Measurements from ENCODE around the gene PGF.

Gene PGF

DNA sequence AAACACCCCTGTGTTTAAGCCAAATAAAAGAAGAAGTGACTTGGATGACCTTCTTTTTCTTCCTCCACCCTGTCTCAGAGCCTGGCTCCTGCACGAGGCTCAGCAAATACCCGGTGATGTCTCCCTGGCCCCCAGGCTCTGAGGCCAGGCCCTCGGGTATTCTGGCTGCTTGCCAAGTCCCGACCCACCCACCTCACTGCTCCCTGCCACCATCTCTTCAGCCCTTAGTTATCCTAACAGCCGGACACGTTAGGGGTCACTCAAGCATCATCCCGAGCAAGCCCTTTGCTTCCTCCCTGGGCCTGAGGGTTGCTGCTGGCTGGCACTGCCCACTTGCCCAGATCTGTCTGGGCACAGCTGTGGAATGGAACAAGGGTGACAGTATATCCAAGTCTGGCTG lies 39.6 kb downstream of the PGF start:
- DNase-seq, result no peak

DNA sequence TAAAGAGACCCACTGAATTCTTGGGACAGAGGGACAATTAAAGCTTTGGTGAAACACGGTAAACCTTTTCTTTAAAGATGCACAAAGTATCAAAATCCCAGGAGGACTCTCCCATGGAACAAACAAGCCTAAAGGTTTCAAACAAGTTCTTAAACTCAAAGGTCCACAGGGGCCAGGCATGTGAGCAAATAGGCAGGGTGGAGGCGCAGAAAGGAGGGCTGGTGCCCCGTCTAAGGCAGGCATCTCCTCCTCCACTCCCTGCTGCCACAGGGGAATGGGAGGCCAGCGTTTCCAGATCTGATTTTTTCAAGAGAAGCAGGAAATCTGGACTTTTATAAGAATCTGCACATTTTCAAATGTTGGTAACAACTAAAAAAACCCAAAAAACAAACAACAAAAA lies 40.0 kb downstream of the PGF start:
- no peak for DNase-seq

DNA sequence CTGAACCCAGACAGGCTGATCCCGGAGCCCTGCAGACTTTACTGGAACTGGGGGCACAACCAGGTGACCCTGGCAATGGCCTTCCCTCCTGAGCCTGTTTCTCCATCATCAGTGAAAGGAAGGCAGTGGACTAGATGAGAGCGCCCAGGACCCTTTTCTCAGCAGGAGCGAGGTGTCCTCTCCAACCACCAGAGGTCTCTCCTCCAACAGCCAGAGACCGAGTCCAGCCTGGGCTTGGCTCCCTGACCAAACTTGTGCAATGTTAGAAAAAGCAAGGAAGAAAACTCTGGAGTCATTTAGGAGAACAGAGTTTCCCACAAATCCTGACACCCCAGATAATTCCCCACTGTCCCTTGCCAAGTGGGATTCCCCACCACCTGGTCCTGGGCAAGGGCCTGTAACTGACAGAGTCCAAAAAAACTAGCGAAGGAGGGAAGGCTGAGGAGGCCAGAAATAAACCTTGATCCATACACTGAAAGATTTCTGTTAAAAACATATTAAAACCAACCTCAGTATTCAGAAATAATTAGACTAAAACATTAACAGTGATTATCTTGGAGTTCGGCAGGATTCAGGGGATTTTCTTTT lies 41.3 kb downstream of the PGF start:
- no peak for DNase-seq

DNA sequence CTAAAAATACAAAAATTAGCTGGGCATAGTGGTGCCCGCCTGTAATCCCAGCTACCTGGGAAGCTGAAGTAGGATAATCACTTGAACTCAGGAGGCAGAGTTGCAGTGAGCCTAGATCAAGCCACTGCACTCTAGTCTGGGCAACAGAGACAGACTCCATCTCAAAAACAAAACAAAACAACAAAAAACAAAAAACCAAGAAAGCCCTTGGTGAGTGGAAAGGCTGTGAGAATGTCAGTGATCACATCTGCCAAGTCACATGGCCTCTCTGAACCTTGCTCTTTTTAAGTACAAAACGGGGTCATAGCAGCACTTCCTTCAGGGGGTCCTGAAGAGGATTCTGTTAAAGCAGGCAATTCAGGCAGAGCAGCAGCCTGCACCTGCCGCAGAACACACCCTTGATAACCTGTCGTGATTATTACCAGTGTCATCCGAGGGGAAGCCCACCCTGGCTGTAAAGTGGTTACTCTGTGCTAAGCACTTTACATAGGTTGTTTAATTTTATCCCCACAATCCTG lies 41.9 kb downstream of the PGF start:
- no peak for DNase-seq

DNA sequence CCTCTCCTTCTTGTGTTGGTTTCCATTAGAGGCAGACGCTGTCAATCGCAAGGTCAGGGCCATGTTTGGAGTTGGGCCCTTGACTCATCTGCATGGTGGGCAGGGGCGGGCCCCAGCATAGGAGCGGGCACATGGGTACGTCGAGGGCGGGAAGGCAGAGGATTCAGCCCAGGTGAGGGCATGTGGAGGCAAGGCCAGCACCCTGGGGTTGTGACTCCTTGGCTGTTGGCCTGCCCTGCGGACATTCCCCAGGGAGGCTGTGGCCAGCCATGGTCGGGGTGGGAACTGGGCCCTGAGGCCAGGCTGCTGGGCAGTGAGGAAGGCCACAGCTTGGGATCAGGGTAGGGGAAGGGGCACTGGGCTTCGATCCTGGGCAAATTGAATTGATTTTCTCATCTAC lies 42.6 kb downstream of the PGF start:
- DNase-seq, result no peak

DNA sequence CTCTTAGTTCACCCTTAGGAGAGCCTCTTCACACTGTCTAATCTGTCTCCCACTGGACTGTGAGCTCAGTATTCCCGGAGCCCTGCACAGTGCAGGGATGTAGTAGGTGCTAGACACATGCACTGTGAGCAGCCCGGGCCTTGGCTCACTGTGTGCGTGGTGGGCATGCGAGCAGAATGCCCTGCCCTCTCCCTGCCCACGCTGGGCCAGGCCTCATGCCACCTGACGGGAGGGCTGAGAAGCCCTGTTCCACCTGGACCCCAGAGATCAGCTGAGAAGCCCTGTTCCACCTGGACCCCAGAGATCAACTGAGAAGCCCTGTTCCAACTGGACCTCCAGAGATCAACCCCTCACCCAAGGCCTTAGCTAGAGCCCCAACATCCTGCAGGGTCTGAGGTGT lies 43.3 kb downstream of the PGF start:
- no peak for DNase-seq

DNA sequence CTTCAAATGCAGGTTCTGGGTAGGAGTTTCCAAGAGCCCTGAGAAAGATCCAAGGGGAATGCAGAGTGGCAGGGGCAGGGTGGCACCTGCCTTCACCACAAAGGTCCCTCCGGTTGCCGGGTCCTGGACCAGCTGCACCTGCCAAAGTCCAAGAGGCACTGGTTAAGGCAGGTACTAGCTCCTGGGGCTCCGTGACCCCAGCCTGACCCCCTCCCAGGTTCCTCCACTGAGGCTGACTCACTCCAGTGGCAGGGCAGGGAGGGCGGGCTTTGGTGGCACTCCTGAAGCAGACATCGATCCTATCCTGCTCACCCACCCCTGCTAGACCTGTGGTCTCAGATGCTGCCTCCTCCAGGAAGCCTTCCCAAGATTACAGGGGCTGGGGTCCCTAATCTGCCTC lies 43.7 kb downstream of the PGF start:
- no peak for DNase-seq

DNA sequence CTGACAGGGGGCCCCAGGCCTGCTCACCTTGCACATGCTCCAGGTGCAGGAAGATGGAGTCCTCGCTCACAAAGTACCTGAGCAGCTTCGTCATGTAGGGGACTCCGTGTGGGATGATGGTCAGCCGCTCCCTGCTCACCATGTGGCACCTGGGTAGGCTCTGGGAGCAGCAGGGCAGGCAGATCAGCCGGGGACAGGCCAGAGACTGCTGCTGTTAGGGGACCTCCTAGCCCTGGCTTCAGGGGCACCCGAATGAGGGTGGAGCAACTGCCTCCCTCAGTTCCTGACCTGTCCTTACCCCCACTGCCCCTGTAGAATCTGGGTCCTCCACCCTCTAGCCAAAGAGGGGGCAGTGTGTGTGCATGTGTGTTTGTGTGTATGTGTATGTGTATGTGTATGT lies 44.2 kb downstream of the PGF start:
- no peak for DNase-seq

DNA sequence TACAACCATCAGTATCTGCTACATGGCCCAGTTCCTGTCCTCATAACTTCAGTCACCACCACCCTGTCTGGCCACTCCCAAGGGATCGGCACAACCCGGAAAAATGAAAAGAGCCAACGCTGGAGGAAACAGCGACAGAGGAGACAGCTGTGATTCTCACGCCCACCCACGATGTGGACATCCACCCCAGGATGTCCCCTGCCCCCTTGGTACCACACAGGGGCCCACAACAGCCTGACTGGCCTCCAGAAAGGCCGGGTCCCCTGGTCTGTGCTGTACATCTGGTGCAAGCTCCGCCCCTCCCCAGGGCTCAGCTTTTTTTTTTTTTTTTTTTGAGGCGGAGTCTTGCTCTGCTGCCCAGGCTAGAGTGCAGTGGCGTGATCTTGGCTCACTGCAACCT lies 44.8 kb downstream of the PGF start:
- no peak for DNase-seq

DNA sequence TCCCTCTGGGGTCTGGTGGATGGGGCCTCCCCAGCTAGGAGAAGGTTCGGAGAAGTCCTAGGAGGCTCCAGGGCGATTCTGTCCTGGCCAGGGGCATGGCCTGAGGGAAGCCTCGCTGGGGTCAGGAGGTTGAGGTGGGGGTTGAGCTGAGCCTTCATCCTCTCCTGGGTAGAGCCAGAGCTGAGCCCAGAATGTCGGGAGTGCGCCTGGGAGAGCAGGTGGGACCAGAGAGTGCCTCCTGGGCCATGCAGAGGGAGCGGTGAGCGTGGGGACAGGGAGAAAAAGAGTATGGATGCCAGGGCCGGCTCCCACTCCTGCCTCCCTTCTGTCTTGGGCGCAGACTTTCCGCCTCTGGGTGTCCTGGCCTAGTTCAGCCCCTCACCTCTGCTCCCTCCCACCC lies 45.5 kb downstream of the PGF start:
- no peak for DNase-seq

DNA sequence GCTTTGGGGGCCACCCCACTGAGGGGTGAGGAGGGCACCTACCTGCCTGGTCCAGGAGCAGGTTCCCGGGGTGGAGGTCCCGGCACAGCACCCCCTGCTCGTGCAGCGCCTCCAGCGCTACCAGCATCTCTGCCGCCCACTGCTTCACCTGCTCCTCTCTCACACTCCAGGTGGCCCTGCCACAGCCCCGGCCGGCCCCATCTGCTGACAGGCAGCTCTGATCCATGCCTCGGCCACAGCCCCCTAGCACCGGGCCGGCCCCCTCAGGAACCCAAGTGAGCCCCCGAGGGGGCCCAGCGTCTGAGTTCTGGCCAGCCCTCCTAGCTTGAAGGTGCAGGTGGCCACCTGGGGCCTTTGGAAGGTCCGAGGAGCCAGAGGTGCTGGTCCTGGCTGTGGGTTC lies 45.9 kb downstream of the PGF start:
- DNase-seq, result no peak

DNA sequence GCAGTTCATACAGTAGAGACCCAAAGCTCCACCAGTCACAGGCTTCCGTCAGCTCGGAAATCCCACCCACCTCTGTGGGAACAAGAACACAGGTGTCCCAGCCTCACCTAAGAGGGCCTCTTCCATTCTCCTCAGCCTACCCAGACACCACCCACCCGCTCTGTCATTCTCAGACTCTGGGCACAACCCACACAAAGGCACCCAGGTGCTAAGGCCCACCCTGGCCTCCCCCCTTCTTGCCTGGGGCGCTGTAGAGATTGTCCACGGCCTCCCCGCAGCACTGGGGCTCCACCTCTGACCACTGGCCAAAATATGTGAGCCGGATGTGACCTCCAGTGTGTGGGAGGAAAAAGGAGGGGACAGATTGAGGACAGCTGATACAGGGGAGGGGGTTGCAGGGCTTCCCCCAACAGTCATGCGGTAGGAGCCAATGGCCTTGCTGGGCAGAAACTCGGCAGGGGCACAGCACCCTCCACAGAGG lies 46.5 kb downstream of the PGF start:
- no peak for DNase-seq

DNA sequence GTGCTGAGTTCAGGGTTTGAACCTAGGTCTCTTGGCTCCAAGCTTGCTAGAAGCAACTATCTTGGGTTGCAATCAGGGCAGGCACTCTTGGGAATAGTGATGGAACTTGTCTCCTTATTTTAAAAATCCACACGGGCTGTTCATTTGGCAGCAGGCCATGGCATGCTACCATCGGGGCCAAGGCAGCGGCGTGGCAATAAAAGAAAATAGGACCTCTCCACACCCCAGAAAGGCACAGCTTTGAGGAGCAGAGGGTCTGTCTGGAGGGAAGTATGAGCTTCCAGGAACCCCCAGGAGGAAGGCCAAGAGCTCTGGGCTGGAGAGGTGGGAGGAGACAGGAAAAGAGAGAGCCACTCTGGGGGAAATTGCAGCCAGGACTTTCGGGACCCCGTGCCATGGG lies 47.7 kb downstream of the PGF start:
- DNase-seq, result no peak

DNA sequence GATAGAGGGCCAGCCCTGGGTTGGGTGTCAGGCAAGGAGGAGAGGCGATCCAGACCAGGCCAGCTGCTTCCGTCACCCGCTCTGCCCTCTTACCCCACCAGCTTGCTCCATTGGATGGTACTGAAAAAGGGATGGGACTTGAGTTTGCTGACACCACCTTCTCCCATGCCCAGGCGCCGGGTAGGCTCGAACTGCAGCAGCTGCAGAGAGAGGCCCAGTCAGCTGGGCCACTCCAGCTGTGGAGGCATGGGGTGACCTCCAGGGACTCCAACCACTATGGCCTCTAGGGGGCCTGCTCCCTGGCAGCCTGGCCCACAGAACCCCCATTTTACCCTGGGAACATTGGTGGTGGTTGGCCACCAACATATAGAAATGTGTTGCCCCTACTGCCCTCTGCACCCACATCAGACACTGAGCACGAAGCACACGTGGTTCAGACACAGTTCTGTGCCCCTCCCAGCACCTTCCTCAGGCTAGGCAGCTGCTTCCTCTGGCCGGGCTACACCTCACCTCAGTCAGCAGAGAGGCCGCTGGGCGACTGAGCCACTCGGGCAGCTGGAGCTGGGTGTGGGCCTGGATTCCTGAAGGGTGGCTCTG lies 48.4 kb downstream of the PGF start:
- DNase-seq, result no peak

DNA sequence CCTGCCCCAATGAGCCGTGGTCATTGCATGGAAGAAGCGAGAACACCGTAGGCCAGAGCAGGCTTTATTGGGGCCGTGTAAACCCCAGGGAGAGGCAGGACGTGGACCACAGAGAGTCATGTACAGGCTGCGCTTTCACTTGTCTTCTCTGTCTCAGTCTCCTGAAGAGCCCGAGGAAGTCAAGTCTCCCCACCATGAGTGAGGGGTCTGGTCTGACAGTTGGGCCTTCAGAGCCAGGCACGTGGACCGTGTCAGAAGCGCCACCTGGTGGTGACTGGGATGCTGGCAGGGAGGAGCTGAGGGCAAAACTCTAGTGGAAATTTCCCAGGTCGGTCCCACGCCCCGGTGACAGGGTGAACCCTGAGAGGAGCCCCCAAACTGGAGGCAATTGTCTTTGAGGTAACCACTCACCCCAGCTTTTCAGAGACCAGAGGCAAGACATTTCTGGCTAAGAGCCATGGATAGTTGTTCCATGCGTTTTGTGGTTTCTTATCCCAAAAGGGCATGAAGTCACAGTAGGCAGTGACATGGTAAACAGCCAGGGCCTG lies 49.7 kb downstream of the PGF start:
- peak; percentile 86 for DNase-seq

DNA sequence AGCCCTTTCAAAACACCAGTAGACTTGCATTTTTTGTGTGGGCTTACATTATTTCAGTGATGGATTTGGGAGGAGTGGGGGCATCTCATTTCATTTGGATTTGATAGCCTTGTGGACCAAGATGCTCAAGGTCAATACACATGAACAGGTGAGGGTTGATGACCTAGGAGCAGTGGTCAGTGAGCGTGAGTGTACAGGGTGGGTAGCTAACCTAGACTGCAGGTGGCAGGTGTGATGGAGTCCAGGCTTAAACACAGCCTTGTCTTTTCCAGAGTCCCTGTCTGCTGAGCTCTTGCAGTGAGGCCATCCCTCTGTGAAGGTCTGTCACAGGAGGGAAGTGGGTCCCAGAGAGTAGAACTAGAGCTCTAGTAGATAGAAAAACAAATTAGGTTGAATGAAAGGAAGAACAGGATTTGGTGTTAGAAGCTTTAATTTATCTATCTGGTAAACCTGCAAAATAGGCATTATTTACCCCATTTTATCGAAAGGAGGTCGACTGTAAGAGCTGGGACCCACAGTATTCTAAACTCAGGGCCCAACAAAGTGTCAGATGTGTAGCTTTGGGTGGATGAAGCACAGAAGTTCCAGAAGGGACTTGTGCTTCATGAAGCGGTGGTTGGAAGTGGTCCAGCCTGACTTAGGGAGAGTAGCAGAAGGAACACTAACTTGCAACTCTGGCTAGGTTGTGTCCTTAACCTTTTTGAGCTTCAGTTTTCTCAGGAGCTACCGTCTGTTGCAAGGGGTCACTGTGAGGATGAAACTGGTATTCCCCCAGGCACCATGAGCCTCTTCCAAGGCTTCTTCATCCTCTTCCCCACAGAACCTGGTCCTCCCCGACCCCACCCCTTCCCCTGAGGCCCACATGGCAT lies 50.5 kb downstream of the PGF start:
- DNase-seq, result no peak

DNA sequence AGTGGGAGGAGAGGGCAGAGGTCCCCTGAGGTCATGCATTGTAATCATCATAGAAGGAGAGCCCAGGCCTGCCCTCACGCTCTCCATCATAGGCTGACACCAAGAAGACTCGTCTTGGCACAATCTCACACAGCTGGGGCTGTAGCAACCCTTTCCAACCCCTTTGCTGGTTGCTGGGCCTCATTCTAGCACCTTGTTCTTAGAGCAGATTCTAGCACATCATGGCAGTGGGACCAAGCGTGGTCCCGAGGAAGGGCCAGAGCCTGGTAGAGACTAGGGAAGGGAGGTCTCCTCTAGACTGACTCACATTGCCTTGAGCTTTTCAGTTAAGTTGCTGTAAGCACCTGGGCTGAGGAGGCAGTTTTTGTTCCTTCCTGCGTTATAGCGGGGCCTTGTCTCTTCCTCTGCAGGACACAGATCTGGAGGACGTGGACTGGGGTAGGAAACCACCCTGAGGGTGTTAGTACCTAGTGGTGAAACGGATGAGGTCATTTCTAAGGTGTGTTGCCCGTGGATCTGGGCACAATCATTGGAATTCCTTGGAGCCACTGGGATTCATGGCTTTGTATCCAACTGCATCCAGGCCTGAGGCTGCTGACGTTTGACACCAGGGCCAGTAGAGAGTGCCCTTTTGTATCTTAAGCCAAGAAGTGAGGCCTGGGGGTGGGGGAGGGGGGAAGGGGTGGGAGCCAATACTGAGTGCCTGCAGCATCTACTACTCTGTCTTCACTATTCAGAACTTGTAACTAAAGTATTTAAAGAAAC lies 52.3 kb downstream of the PGF start:
- no peak for DNase-seq

DNA sequence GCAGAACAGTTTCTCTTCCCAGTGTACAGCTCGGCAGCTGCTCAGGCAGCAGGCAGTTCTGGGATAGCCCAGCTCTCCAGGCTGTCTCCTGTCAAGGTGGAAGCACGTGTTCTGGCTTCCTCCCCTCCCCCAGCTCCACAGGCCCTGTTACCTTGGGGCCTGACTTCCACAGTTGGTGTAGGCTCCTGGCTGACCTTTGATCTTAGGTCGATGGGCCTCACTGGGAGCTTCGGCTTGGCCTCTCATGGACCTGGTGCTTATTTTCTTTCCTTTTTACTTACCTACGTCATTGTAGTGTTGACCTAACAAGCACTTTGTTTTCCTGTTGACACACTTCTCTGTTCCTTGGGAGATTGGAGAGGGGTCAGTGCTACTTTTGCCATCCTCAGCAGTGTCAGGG lies 56.7 kb downstream of the PGF start:
- DNase-seq, result no peak

DNA sequence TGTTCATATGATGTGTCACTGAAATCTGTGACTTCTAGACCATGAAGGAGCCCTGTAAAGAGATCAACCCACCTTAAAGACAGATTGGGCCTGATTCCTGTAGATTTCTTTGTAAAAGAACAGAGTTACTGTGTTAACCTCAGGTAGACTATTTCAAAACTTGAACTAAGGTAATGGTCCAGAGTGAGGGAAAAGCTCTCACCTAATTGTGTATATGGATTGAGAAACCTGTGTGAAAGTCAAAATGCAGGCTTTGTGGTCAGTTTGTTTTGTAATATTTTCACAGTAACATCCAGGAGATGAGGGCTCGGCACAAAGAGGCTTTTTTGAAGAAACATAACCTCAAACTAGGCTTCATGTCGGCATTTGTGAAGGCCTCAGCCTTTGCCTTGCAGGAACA lies 57.3 kb downstream of the PGF start:
- no peak for DNase-seq

DNA sequence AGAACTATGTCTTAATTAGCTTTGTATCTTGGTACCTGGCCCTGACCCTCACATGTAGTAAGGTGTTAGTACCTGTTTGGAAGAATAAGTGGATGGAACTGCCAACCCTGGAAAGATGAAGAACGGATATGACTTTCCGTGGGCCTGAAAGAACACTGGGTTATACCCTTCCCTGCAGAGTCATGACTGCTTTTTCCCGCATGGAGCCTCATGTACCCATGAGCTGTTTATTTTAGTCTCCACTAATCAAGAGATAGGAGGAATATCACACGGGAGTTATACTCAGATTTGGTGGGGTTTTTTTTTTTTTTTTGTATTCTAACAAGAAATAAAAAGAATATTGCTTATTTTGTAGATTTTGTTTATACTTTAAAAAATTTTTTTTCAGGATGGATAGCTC lies 57.8 kb downstream of the PGF start:
- DNase-seq, result no peak

DNA sequence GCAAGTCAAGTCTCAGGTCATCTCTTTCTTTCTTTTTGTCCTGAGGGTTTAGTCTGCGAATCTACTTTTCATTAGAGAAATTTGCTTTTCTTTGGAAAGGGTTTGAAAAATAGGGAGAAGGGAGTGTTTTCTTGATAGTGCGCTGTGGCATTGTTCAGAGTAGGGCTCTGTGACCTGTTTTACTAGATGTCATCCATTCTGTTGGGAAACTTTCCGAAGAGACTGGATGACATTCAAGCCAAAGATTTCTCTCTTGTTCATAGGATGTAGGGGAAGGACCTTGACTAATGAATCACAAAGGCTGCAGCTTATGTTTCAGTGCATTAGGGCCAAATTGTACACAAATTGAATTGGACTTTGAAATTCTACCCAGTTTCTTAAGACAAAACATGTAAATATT lies 59.0 kb downstream of the PGF start:
- no peak for DNase-seq

DNA sequence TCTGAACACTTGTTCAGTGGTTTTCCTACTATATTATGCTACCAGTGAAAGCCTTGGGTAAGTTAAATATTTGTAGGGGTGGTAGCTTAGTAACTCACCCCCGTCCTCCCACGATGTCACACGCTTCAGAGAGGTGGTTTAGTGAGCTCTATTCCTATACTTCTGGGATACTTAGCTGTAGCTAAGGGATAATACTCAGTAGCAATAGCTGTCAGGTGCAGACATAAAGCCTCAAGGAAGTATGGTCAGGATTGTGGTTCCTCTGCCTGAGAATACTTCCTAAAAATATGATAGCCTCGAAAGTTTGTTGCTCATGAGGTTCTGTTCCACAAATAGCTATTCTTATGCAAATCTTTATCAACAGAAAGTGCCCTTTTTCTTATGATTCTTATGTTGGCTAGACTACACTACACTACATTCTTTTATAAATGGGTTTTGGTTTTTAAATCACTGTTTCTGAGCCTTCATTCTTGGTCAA lies 61.7 kb downstream of the PGF start:
- no peak for DNase-seq

DNA sequence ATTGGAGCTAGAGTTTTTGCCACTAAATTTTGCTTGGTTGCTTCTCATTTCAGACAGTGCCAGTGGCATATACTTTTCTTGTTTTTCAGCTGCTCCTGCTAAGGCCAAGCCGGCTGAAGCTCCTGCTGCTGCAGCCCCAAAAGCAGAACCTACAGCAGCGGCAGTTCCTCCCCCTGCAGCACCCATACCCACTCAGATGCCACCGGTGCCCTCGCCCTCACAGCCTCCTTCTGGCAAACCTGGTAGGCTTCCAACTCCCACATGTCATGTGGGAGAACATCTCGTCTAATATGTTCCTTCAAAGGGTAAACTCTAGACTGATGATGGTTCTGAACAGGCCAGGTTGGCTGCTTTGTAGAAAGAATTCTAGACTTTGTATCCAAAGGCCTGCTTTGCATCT lies 62.7 kb downstream of the PGF start:
- DNase-seq, result no peak

All from activated CD4-positive, alpha-beta T cell treated with anti-CD3 and anti-CD28 coated beads, Interleukin-2, amount 50 U/mL, for 1 hour (primary cell).